Muscle layer of colon (tissue), 2 donors: ENCODE measurements around the gene CNTNAP2.

Experiments used
- H3K27ac ChIP-seq: one replicate; pipeline ENCODE4 v1.7.0; 2013; ENCODE audit warnings: low read depth, mild to moderate bottlenecking, low read length, moderate library complexity
- H3K27me3 ChIP-seq, 2 donors: one replicate each; pipeline ENCODE4 v1.7.0; 2013; ENCODE audit warnings: low read length in 2 of 2, mild to moderate bottlenecking in 2 of 2; ENCODE audit not compliant: insufficient read depth in 2 of 2, control insufficient read depth in 1 of 2
- H3K36me3 ChIP-seq: one replicate; pipeline ENCODE4 v1.7.0; 2013; ENCODE audit warnings: mild to moderate bottlenecking, low read length; ENCODE audit not compliant: insufficient read depth
- H3K4me1 ChIP-seq: one replicate; pipeline ENCODE4 v1.7.0; 2013; ENCODE audit warnings: mild to moderate bottlenecking, low read length; ENCODE audit not compliant: insufficient read depth
- H3K4me3 ChIP-seq, 2 donors: one replicate each; pipeline ENCODE4 v1.7.0; 2013; ENCODE audit warnings: low read length in 2 of 2, low read depth in 1 of 2, mild to moderate bottlenecking in 1 of 2, moderate library complexity in 1 of 2
- H3K9ac ChIP-seq: one replicate; pipeline ENCODE4 v1.7.0; 2013; ENCODE audit warnings: low read length
- H3K9me3 ChIP-seq: one replicate; pipeline ENCODE4 v1.7.0; 2013; ENCODE audit warnings: mild to moderate bottlenecking, low read length
- donor health status: abdominal sarcoma.
- donor health status: Adenocarcinoma of cecum.

Gene CNTNAP2

GRCh38 chr7:146116521-146117222 lies at the start of gene CNTNAP2:
CNTNAP2 (plus strand) TSS chr7:146116801; CDS start chr7:146116877, 76 bp downstream.
- Histone ChIP-seq H3K27me3 (peaks cover 16 to 17% of the 10 kb centered on the region in 2 donors), H3K27ac (no peak within 1 kb of the TSS), H3K4me1 (peaks cover 12% of the 10 kb centered on the region), H3K4me3 (peak within 1 kb of the TSS; percentile 38 to 41), H3K36me3 (no peaks in the 10 kb centered on the region), H3K9me3 (no peaks in the 10 kb centered on the region), H3K9ac (no peak within 1 kb of the TSS)

GRCh38 chr7:146067880-146068279 lies 48.7 kb upstream of the CNTNAP2 start:
- Histone ChIP-seq H3K4me1 (no peaks in the 10 kb centered on the region), H3K27me3 (no peaks in the 10 kb centered on the region), H3K9ac (no peak overlapping the region), H3K9me3 (no peaks in the 10 kb centered on the region), H3K4me3 (no peak overlapping the region), H3K36me3 (no peaks in the 10 kb centered on the region), H3K27ac (no peak overlapping the region)

GRCh38 chr7:146074195-146074765 lies 42.3 kb upstream of the CNTNAP2 start:
- H3K27me3 ChIP-seq: no peaks in the 10 kb centered on the region
- no peak overlapping the region for H3K27ac ChIP-seq
- H3K36me3 ChIP-seq: no peaks in the 10 kb centered on the region
- H3K9me3 ChIP-seq: no peaks in the 10 kb centered on the region
- no peak overlapping the region for H3K9ac ChIP-seq
- no peak overlapping the region for H3K4me3 ChIP-seq
- H3K4me1 ChIP-seq: no peaks in the 10 kb centered on the region

GRCh38 chr7:146076344-146076743 lies 40.3 kb upstream of the CNTNAP2 start:
- Histone ChIP-seq H3K27ac (no peak overlapping the region), H3K9me3 (no peaks in the 10 kb centered on the region), H3K36me3 (no peaks in the 10 kb centered on the region), H3K4me1 (no peaks in the 10 kb centered on the region), H3K4me3 (no peak overlapping the region), H3K9ac (no peak overlapping the region), H3K27me3 (no peaks in the 10 kb centered on the region)

- no peaks in the 10 kb centered on the region for H3K27me3 ChIP-seq
- H3K4me1 ChIP-seq: no peaks in the 10 kb centered on the region
- H3K36me3 ChIP-seq: no peaks in the 10 kb centered on the region
- H3K9ac ChIP-seq: no peak overlapping the region
- no peak overlapping the region for H3K27ac ChIP-seq
- no peaks in the 10 kb centered on the region for H3K9me3 ChIP-seq
- no peak overlapping the region for H3K4me3 ChIP-seq
These were observed 32.5 kb upstream of the CNTNAP2 start for GRCh38 chr7:146084086-146084485.

- Histone ChIP-seq H3K4me3 (no peak overlapping the region), H3K36me3 (no peaks in the 10 kb centered on the region), H3K27ac (no peak overlapping the region), H3K4me1 (no peaks in the 10 kb centered on the region), H3K27me3 (no peaks in the 10 kb centered on the region), H3K9ac (no peak overlapping the region), H3K9me3 (no peaks in the 10 kb centered on the region)
These were observed 26.5 kb upstream of the CNTNAP2 start for GRCh38 chr7:146090023-146090645.

- Histone ChIP-seq H3K27me3 (no peaks in the 10 kb centered on the region), H3K36me3 (no peaks in the 10 kb centered on the region), H3K4me1 (no peaks in the 10 kb centered on the region), H3K9ac (no peak overlapping the region), H3K9me3 (no peaks in the 10 kb centered on the region), H3K4me3 (no peak overlapping the region), H3K27ac (no peak overlapping the region)
These were observed 22.2 kb upstream of the CNTNAP2 start for GRCh38 chr7:146094356-146094755.

GRCh38 chr7:146096994-146097393 lies 19.6 kb upstream of the CNTNAP2 start:
- Histone ChIP-seq H3K36me3 (no peaks in the 10 kb centered on the region), H3K9ac (no peak overlapping the region), H3K4me1 (no peaks in the 10 kb centered on the region), H3K4me3 (no peak overlapping the region), H3K27ac (no peak overlapping the region), H3K27me3 (no peaks in the 10 kb centered on the region), H3K9me3 (no peaks in the 10 kb centered on the region)

- Histone ChIP-seq H3K36me3 (no peaks in the 10 kb centered on the region), H3K9me3 (no peaks in the 10 kb centered on the region), H3K4me3 (no peak overlapping the region), H3K27me3 (no peaks in the 10 kb centered on the region), H3K9ac (no peak overlapping the region), H3K4me1 (no peaks in the 10 kb centered on the region), H3K27ac (no peak overlapping the region)
These were observed 10.3 kb upstream of the CNTNAP2 start for GRCh38 chr7:146106319-146106718.

- no peak overlapping the region for H3K4me3 ChIP-seq
- H3K4me1 ChIP-seq: peaks cover 12% of the 10 kb centered on the region
- H3K27ac ChIP-seq: no peak overlapping the region
- H3K9ac ChIP-seq: no peak overlapping the region
- H3K36me3 ChIP-seq: no peaks in the 10 kb centered on the region
- H3K9me3 ChIP-seq: no peaks in the 10 kb centered on the region
- H3K27me3 ChIP-seq: peaks cover 14% of the 10 kb centered on the region in 2 donors
These were observed 3.8 kb upstream of the CNTNAP2 start for GRCh38 chr7:146112755-146113154.

- Histone ChIP-seq H3K27ac (no peak overlapping the region), H3K36me3 (no peaks in the 10 kb centered on the region), H3K4me1 (peaks cover 12% of the 10 kb centered on the region), H3K27me3 (peaks cover 16 to 17% of the 10 kb centered on the region in 2 donors), H3K4me3 (peak overlapping the region; percentile 38 to 41), H3K9ac (no peak overlapping the region), H3K9me3 (no peaks in the 10 kb centered on the region)
These were observed 1.1 kb upstream of the CNTNAP2 start for GRCh38 chr7:146115548-146115850.
